ENCODE data around the gene IDUA. TPM values are rescaled to one million over a fixed set of nuclear protein-coding genes. Genes with fewer than 3 reads are reported as not detected.

IDUA gene
- total RNA-seq, 2 donors from 2014 or later, result 8.9 to 10.2 TPM

DNA sequence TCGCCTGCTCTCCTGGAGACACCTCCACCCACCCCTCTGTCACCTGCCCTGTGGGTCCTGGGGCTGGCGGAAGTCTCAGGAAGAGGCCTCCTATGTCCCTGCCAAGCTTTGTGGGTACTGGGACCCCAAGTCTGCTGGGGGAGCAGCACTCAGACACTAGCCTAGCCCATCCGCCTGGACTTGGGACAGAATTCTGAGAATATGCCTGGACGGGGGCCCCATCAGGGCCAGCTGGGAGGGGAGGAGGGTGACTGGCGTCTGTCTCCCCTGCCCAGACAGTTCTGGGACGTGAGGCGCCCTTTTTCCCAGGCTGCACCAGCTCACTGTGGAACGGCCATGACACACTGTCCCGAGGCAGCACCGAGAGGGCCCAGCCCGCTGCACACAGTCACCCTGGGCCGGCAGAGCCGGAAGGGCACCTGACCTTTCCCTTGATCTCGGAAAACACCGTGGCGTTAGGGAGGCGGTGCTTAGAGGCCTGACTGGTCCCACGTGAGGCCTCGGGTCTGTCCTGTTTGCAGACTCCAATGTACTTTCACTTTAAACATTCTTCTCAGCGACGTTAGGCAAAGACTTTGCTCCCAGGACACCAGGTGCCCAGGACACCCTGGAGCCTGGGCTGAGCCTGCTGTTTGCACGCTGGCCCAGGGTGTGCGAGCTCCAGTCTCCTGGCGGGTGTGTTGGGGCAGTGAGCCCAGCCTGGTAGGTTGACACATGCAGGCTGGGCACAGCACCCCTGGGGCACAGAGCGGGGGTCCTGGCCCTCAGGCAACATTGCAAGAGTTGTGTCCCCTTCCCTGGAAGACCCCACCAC is 5.7 kb downstream of the IDUA start:
- H3K4me3 ChIP-seq, result no peak overlapping the region
- H3K27me3 ChIP-seq, result no peaks in the 10 kb centered on the region
- no peak for DNase-seq (ENCODE audit: low spot score)
- H3K4me1 ChIP-seq, result peaks cover 0 to 15% of the 10 kb centered on the region in 2 donors
- no peak overlapping the region for H3K27ac ChIP-seq
- H3K9me3 ChIP-seq, result no peaks in the 10 kb centered on the region
- no peaks in the 10 kb centered on the region for H3K36me3 ChIP-seq
- TF ChIP-seq, protein P1, sequence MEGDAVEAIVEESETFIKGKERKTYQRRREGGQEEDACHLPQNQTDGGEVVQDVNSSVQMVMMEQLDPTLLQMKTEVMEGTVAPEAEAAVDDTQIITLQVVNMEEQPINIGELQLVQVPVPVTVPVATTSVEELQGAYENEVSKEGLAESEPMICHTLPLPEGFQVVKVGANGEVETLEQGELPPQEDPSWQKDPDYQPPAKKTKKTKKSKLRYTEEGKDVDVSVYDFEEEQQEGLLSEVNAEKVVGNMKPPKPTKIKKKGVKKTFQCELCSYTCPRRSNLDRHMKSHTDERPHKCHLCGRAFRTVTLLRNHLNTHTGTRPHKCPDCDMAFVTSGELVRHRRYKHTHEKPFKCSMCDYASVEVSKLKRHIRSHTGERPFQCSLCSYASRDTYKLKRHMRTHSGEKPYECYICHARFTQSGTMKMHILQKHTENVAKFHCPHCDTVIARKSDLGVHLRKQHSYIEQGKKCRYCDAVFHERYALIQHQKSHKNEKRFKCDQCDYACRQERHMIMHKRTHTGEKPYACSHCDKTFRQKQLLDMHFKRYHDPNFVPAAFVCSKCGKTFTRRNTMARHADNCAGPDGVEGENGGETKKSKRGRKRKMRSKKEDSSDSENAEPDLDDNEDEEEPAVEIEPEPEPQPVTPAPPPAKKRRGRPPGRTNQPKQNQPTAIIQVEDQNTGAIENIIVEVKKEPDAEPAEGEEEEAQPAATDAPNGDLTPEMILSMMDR (IDR thresholded peaks at IDR 0.05), result no peak

DNA sequence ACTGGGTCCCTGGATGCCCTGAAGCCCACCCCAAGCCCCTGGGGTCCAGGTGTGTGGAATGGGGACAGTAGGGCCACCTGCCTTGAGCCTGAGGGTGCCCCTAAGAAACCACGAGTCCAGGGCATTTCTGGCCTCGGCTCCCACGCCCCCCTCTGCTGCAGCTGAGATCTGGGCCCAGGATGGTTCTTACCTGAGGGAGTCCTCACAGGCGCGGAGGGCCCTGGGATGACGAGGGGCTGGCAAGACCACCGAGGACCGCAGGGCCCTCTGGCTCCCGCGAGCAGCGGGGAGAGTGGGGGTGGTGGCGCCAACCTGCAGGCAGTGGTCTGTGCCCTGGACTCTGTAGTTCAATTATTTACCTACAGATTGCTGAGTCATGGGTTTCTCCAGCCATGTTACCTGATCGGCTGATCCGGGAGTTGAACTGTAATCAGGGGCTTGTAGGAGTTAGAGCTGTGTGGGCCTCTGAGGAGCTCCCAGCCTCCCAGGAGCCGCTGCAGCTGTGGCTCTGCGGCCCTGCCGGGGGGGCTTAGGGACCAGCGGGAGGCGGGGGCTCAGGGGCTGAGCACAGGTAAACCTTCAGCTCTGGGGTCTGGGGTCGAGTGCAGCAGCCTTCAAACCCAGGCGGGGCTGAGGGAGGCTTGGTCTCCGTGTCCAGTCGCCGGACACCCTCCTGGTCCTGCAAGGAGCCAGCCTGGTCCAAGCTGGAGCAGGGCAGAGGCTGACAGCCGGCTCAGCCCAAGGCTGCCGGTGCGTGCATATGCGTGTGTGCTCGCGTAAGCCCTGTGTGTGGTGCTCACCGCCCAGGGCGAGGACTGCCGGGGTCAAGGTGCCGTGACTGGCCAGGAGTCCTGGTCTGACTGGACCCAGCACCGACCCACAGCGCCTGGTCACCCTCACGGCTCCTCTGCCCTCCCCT is 6.5 kb downstream of the IDUA start, which contains the start of gene SLC26A1:
Gene SLC26A1, minus strand, starts transcription at position 294 of the 919 bp plus-strand sequence. CDS start 1,701 bp downstream, outside the sequence.
- DNase-seq (ENCODE audit: low spot score), result no peak
- Histone ChIP-seq H3K27me3 (no peaks in the 10 kb centered on the region), H3K4me1 (peaks cover 0 to 17% of the 10 kb centered on the region in 2 donors), H3K27ac (no peak within 1 kb of the TSS), H3K36me3 (no peaks in the 10 kb centered on the region), H3K4me3 (no peak within 1 kb of the TSS), H3K9me3 (no peaks in the 10 kb centered on the region)
- TF ChIP-seq, protein P1 (IDR thresholded peaks at IDR 0.05), result no peak

DNA sequence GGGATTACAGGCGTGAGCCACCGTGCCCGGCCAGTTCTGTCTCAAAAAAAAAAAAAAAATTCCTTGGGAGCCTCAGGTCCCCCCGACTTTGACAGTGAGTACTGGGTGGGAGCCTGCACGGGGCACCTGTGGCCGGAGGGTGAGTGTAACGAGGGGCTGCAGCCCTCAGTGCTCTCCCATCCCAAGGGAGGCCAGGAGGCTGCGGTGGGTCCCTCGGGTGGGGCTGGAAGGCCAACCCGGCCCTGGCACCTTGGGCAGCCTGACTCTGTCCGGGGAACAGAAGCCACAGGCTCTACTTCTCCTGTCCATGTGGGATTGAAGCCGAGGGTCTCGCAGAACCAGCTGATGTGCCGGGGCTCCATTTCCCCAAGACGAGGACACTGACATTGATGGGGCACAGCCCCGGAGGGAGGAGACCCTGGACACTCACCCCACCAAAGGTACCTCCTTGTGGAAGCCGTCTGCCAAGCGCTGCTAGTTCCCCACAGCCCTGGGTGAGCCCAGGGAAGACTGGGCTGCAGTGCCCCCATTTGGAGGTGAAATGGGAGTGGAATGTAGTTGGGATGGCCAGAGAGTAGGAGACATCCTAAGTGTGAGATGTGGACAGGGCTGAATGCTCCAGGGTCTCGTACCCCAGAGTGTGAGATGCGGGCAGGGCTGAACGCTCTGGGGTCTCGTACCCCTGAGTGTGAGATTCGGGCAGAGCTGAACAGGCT is 8.6 kb downstream of the IDUA start:
- no peak for DNase-seq (ENCODE audit: low spot score)
- H3K4me1 ChIP-seq, result peaks cover 0 to 17% of the 10 kb centered on the region in 2 donors
- peaks cover 0 to 5% of the 10 kb centered on the region in 2 donors for H3K27me3 ChIP-seq
- no peaks in the 10 kb centered on the region for H3K36me3 ChIP-seq
- H3K27ac ChIP-seq, result no peak overlapping the region
- H3K4me3 ChIP-seq, result no peak overlapping the region
- TF ChIP-seq, protein P1 (IDR thresholded peaks at IDR 0.05), result no peak
- H3K9me3 ChIP-seq, result no peaks in the 10 kb centered on the region

DNA sequence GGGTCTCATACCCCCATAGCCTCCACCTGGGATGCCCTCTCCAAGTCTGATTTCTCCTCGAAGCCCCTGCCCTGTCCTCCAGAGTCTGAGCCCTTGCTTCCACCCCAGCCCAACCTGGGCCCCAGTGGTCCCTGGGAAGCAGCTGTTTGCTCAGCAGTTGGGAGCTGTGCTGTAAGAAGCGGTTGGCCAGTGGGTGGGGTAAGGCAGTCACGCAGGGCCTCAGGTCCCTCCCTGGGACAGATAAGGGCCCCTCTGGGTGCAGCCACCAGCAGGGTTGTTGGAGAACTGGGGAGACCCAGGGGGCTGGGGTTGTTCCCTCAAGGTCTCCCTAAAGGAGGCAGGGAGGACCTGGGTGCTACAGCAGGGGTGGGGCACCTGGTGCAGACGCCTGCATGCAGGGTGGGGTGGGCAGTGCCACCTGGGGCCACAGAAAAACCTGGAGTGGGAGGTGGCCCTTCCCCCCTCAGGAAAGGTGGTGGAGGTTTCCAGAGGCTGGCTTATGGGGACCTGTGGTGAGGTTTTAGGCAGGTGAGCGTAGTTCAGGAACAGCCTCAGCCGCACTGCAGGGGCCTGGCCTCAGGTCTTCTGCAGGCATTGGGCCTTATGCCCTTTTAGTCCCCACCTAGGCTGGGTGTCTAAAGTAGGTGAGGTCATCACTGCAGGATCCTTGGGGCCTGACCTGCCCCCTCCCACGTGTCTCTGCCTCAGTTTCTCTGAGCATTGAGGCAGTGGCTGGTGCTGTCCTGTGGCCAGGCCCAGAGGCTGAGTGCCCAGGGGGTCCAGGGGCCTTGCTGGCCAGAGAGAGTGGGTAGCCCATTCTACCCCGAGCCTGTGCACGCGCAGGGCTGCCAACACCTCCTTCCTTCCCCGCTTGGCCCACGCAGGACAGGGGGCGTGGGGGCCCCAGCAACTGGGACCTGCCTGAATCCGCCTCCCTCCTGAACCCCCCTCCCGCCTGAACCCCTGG is 9.5 kb downstream of the IDUA start:
- Histone ChIP-seq H3K4me1 (peaks cover 0 to 17% of the 10 kb centered on the region in 2 donors), H3K27me3 (peaks cover 0 to 13% of the 10 kb centered on the region in 2 donors), H3K9me3 (no peaks in the 10 kb centered on the region), H3K27ac (no peak overlapping the region), H3K36me3 (no peaks in the 10 kb centered on the region), H3K4me3 (no peak overlapping the region)
- DNase-seq (ENCODE audit: low spot score), result no peak
- TF ChIP-seq, protein P1 (IDR thresholded peaks at IDR 0.05), result no peak
